ENCODE measurements around the gene FER.

FER gene

DNA sequence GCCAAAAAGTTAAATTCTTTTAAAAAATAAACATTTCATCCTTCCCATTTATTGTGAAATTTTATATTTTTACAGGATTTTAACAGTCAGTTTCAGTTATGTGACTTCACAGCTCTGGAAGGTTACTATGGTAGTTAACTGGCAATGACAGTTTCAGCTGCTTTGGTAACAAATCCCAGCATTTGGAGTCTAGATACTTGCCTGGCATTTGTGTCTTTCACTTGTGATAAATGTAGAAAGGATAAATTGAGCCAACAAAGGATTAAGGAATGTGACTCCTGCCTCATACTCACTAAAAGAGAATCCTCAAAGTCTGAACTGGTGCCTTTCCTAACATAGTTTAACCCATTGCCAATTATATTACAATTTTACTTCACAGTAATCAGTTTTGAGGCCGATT is 315.5 kb downstream of the FER start:
- Histone ChIP-seq H3K9me3 (ENCODE audit: insufficient read depth, low read length, severe bottlenecking) (no peaks in the 10 kb centered on the region), H3K4me2 (ENCODE audit: insufficient read depth, low read length) (no peak overlapping the region), H3K9ac (ENCODE audit: low read depth, low read length) (no peak overlapping the region), H3K4me1 (ENCODE audit: insufficient read depth, low read length) (no peaks in the 10 kb centered on the region), H2AFZ (ENCODE audit: low read depth, low read length) (no peak overlapping the region), H3K36me3 (ENCODE audit: insufficient read depth, low read length) (no peaks in the 10 kb centered on the region), H3K27me3 (ENCODE audit: insufficient read depth, low read length, poor library complexity) (no peaks in the 10 kb centered on the region), H3K79me2 (ENCODE audit: insufficient read depth, low read length) (no peaks in the 10 kb centered on the region), H4K20me1 (ENCODE audit: insufficient read depth, low read length) (no peaks in the 10 kb centered on the region), H3K27ac (ENCODE audit: low read length) (no peak overlapping the region), H3K4me3 (ENCODE audit: low read depth in 1 of 2, low read length in 2 of 2) (no peak overlapping the region)
- TF ChIP-seq, protein P1, sequence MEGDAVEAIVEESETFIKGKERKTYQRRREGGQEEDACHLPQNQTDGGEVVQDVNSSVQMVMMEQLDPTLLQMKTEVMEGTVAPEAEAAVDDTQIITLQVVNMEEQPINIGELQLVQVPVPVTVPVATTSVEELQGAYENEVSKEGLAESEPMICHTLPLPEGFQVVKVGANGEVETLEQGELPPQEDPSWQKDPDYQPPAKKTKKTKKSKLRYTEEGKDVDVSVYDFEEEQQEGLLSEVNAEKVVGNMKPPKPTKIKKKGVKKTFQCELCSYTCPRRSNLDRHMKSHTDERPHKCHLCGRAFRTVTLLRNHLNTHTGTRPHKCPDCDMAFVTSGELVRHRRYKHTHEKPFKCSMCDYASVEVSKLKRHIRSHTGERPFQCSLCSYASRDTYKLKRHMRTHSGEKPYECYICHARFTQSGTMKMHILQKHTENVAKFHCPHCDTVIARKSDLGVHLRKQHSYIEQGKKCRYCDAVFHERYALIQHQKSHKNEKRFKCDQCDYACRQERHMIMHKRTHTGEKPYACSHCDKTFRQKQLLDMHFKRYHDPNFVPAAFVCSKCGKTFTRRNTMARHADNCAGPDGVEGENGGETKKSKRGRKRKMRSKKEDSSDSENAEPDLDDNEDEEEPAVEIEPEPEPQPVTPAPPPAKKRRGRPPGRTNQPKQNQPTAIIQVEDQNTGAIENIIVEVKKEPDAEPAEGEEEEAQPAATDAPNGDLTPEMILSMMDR (IDR thresholded peaks at IDR 0.05; ENCODE audit: borderline replicate concordance, extremely low read depth, low read length, poor library complexity, severe bottlenecking), result no peak
- no peak for TF ChIP-seq EZH2 (IDR thresholded peaks at IDR 0.05; ENCODE audit: borderline replicate concordance, low read depth, low read length, severe bottlenecking)
- DNase-seq (no peak), ATAC-seq (ENCODE audit: insufficient read depth, low read depth) (no peak)

DNA sequence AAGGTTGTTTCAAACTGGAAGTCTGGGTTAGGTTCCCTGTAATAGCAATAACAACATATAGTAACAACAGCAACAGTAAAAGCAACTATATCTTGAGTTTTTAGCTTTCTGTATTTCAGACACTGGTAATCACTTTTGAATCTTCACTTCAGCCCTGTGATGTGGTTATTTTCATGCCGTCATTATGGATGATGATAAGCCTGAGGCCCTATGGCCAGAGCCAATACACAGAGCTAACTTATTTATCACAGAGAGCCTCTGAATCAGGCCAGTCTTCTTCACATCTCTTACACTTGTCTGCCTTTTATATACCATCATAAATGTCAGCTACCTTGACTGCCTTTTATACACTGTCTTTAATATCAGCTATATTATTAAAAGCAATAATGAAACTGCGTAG is 329.0 kb downstream of the FER start:
- H3K36me3 ChIP-seq (ENCODE audit: insufficient read depth, low read length), result no peaks in the 10 kb centered on the region
- ATAC-seq (ENCODE audit: insufficient read depth, low read depth) (no peak), DNase-seq (no peak)
- H3K4me1 ChIP-seq (ENCODE audit: insufficient read depth, low read length), result no peaks in the 10 kb centered on the region
- no peak overlapping the region for H2AFZ ChIP-seq (ENCODE audit: low read depth, low read length)
- H3K4me2 ChIP-seq (ENCODE audit: insufficient read depth, low read length), result no peak overlapping the region
- H3K9ac ChIP-seq (ENCODE audit: low read depth, low read length), result no peak overlapping the region
- H3K4me3 ChIP-seq (ENCODE audit: low read depth in 1 of 2, low read length in 2 of 2), result no peak overlapping the region
- H3K27me3 ChIP-seq (ENCODE audit: insufficient read depth, low read length, poor library complexity), result no peaks in the 10 kb centered on the region
- H4K20me1 ChIP-seq (ENCODE audit: insufficient read depth, low read length), result no peaks in the 10 kb centered on the region
- TF ChIP-seq EZH2 (IDR thresholded peaks at IDR 0.05; ENCODE audit: borderline replicate concordance, low read depth, low read length, severe bottlenecking), result no peak
- TF ChIP-seq, protein P1 (IDR thresholded peaks at IDR 0.05; ENCODE audit: borderline replicate concordance, extremely low read depth, low read length, poor library complexity, severe bottlenecking), result no peak
- no peaks in the 10 kb centered on the region for H3K79me2 ChIP-seq (ENCODE audit: insufficient read depth, low read length)
- no peak overlapping the region for H3K27ac ChIP-seq (ENCODE audit: low read length)
- no peaks in the 10 kb centered on the region for H3K9me3 ChIP-seq (ENCODE audit: insufficient read depth, low read length, severe bottlenecking)

DNA sequence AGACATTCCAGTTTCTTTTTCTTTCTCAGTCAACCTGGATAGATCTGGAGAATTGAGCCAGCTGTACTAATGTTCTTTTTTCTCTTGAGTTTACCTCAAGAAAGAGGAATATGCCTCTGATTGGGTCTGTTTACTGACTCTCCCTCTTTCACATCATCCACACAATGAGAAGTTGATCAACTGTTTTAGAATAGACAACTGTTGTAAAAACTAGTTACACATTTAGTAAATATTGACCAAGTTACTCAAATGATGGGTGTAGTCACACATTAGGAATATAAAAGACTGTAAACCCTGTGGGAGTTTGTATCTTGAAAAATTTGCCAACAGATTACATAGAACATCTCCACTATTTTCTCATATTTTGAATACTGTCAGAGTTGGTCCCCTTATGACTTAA is 330.8 kb downstream of the FER start:
- ATAC-seq (ENCODE audit: insufficient read depth, low read depth) (no peak), DNase-seq (no peak)
- Histone ChIP-seq H3K36me3 (ENCODE audit: insufficient read depth, low read length) (no peaks in the 10 kb centered on the region), H3K4me3 (ENCODE audit: low read depth in 1 of 2, low read length in 2 of 2) (no peak overlapping the region), H3K4me2 (ENCODE audit: insufficient read depth, low read length) (no peak overlapping the region), H3K9ac (ENCODE audit: low read depth, low read length) (no peak overlapping the region), H4K20me1 (ENCODE audit: insufficient read depth, low read length) (no peaks in the 10 kb centered on the region), H3K27me3 (ENCODE audit: insufficient read depth, low read length, poor library complexity) (no peaks in the 10 kb centered on the region), H3K9me3 (ENCODE audit: insufficient read depth, low read length, severe bottlenecking) (no peaks in the 10 kb centered on the region), H2AFZ (ENCODE audit: low read depth, low read length) (no peak overlapping the region), H3K27ac (ENCODE audit: low read length) (no peak overlapping the region), H3K79me2 (ENCODE audit: insufficient read depth, low read length) (no peaks in the 10 kb centered on the region), H3K4me1 (ENCODE audit: insufficient read depth, low read length) (no peaks in the 10 kb centered on the region)
- TF ChIP-seq, protein P1 (IDR thresholded peaks at IDR 0.05; ENCODE audit: borderline replicate concordance, extremely low read depth, low read length, poor library complexity, severe bottlenecking), result no peak
- TF ChIP-seq EZH2 (IDR thresholded peaks at IDR 0.05; ENCODE audit: borderline replicate concordance, low read depth, low read length, severe bottlenecking), result no peak

DNA sequence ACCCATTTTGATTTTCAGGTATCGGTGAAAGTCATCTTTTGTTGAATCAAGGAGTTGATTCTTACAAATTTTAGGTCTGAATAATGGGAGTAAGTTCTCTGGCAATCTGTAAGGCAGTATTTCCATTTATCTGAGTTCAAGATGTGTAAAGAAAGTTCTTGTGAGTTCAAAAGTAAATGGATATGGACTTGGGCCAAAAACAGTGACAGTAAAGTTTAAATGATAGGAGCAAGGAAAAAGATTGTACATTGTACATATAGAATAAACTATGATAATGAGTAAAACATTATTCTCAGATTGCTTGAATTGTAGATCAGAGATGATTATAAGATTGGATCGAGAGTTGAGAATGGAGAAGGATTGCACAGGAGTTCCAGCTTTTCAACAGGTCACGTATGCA is 332.8 kb downstream of the FER start:
- no peak overlapping the region for H3K9ac ChIP-seq (ENCODE audit: low read depth, low read length)
- H3K4me2 ChIP-seq (ENCODE audit: insufficient read depth, low read length), result no peak overlapping the region
- no peaks in the 10 kb centered on the region for H3K79me2 ChIP-seq (ENCODE audit: insufficient read depth, low read length)

More for the DNA sequence above, 332.8 kb downstream of the FER start:
- H3K9me3 ChIP-seq (ENCODE audit: insufficient read depth, low read length, severe bottlenecking), result no peaks in the 10 kb centered on the region
- DNase-seq (no peak), ATAC-seq (ENCODE audit: insufficient read depth, low read depth) (no peak)
- H4K20me1 ChIP-seq (ENCODE audit: insufficient read depth, low read length), result no peaks in the 10 kb centered on the region
- H3K4me3 ChIP-seq (ENCODE audit: low read depth in 1 of 2, low read length in 2 of 2), result no peak overlapping the region
- no peaks in the 10 kb centered on the region for H3K27me3 ChIP-seq (ENCODE audit: insufficient read depth, low read length, poor library complexity)
- no peaks in the 10 kb centered on the region for H3K36me3 ChIP-seq (ENCODE audit: insufficient read depth, low read length)
- H3K27ac ChIP-seq (ENCODE audit: low read length), result no peak overlapping the region
- H3K4me1 ChIP-seq (ENCODE audit: insufficient read depth, low read length), result no peaks in the 10 kb centered on the region
- no peak for TF ChIP-seq EZH2 (IDR thresholded peaks at IDR 0.05; ENCODE audit: borderline replicate concordance, low read depth, low read length, severe bottlenecking)
- TF ChIP-seq, protein P1 (IDR thresholded peaks at IDR 0.05; ENCODE audit: borderline replicate concordance, extremely low read depth, low read length, poor library complexity, severe bottlenecking), result no peak
- no peak overlapping the region for H2AFZ ChIP-seq (ENCODE audit: low read depth, low read length)

All from DND-41 (cell line).